COLO668 (cell line): ENCODE results near the gene ETV3L.
"Not testable (repeated sequence)": the region's sequence is repeated elsewhere in the genome, so short reads cannot be mapped to it uniquely, and the experiment has no call there.

Experiments used
- DNase-seq: peaks from one replicate; lab custom pipeline; 2025; ENCODE audit not compliant: unreplicated experiment; lab: John Stamatoyannopoulos, UW

Gene ETV3L

GRCh38 chr1:157084720-157085119, 14.9 kb downstream of the ETV3L start:
- DNase-seq = no peak

DNA sequence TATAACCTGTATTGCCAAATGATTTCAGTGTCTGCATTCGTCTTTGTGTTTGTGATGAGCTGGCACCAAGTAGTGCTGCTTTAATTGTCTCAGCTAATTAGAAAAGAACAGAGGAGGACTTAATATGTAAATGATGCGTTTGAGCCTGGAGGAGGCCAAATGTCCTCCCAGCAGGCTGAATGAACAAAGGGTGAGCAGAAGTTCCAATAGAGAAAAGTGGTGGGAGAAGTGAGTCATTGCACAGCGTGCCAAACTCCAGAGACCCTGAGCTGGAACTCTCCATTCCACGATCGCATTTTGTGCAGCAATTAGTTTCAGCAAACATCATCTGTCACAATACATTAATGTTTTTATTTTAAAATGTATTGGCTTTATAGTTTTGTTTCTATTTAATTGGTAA, 17.9 kb downstream of the ETV3L start:
- no peak for DNase-seq

DNA sequence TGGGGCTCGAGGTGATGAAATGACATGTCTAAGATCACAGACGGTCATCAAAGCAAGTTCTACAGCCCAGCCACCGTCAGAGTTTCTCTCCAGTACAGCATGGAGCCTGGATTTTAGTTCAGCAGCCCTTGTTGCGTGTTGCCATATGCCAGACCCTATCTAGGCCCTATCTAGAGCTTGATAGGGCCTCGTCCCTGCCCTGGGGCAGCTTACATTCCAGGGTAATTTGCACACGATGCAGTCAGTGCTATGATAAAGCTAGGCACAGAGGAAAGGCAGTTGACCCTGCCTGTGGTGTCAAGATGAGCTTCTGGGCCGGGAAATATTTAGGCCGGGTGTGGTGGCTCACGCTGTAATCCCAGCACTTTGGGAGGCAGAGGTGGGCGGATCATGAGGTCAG, 18.9 kb downstream of the ETV3L start:
- DNase-seq = no peak

GRCh38 chr1:157077394-157077793, 22.2 kb downstream of the ETV3L start:
- no peak for DNase-seq

DNA sequence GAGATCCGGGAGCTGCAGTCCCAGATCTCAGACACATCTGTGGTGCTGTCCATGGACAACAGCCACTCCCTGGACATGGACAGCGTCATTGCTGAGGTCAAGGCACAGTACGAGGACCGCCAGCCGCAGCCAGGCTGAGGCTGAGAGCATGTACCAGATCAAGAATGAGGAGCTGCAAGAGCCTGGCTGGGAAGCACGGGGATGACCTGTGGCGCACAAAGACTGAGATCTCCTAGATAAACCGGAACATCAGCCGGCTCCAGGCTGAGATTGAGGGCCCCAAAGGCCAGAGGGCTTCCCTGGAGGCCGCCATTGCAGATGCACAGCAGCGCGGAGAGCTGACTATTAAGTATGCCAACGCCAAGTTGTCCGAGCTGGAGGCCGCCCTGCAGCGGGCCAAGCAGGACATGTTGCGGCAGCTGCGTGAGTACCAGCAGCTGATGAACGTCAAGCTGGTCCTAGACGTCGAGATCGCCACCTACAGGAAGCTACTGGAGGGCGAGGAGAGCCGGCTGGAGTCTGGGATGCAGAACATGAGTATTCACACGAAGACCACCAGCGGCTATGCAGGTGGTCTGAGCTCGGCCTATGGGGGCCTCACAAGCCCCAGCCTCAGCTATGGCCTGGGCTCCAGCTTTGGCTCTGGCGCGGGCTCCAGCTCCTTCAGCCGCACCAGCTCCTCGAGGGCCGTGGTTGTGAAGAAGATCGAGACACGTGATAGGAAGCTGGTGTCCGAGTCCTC, 25.5 kb downstream of the ETV3L start:
- peak; percentile 70 for DNase-seq

DNA sequence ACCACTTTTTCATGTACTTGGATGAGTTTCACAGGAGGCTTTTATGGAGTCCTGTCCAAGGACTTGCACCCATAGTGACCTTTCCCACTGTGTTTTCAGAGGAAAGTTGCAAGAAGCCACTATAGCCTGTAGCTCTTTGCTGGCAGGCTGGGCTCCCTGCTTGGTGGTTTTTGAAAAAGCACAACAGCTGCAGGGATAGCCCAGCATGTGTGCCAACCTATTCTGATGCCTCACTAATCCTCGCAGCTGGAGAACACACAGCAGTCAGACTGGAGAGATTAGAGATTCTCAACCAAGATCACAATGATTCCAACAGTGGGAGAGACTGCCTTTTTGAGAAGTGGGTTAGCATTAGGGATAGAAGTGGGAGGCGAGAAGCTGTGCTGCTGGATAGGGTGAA, 30.0 kb downstream of the ETV3L start:
- no peak for DNase-seq

DNA sequence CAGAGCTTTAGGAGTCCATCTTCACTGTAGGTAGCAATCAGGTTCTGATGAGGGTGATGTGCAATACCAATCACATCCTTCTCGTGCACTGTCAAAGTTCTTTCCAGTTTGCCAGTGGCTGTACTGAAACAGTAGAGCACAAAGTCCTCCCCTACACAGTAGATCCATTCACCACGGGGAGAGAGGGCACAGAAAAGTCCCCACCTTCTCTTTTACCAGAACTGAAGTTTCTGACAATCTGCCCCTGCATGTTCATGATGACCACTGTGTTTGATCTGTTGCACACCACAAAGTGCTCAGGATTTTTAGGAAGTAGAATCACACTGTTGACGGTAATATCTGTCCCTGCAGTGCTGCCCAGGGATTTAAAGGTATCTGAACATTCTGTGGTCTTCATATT, 40.4 kb downstream of the ETV3L start:
- not testable (repeated sequence) for DNase-seq

DNA sequence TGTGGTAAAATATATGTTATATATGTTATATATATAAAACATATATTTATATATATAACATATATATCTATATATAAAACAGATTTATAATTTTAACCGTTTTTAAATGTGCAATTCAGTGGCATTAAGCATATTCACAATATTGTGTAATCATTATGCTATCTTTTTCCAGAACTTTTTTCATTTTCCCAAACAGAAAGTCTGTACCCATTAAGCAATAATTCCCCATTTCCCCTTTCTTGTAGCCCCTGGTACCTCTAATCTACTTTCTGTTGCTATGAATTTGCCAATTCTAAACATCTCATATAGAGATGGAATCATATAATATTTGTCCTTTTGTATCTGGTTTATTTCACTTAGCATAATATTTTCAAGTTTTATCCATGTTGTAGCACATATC, 43.3 kb downstream of the ETV3L start:
- no peak for DNase-seq

- DNase-seq = not testable (repeated sequence)
Observed at GRCh38 chr1:157055729-157056128, 43.9 kb downstream of the ETV3L start.

GRCh38 chr1:157050836-157051235, 48.8 kb downstream of the ETV3L start:
- DNase-seq = no peak

DNA sequence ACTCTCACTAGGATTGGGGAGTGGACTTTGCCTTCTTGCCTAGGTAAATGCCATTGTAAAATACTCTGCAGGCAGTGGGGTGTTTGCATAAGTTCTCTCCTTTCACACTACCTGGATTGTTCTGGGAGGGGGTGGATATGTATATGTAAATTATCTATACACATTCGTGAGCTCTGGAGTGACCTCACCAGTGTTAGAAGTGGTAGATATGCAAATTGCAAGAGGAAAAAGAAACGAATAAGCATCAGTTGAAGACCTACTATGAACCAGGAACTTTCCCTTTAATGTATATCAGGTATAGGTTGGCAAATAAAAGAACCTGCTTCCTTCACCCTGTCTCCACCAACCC, 52.6 kb downstream of the ETV3L start:
- peak; percentile 33 for DNase-seq

DNA sequence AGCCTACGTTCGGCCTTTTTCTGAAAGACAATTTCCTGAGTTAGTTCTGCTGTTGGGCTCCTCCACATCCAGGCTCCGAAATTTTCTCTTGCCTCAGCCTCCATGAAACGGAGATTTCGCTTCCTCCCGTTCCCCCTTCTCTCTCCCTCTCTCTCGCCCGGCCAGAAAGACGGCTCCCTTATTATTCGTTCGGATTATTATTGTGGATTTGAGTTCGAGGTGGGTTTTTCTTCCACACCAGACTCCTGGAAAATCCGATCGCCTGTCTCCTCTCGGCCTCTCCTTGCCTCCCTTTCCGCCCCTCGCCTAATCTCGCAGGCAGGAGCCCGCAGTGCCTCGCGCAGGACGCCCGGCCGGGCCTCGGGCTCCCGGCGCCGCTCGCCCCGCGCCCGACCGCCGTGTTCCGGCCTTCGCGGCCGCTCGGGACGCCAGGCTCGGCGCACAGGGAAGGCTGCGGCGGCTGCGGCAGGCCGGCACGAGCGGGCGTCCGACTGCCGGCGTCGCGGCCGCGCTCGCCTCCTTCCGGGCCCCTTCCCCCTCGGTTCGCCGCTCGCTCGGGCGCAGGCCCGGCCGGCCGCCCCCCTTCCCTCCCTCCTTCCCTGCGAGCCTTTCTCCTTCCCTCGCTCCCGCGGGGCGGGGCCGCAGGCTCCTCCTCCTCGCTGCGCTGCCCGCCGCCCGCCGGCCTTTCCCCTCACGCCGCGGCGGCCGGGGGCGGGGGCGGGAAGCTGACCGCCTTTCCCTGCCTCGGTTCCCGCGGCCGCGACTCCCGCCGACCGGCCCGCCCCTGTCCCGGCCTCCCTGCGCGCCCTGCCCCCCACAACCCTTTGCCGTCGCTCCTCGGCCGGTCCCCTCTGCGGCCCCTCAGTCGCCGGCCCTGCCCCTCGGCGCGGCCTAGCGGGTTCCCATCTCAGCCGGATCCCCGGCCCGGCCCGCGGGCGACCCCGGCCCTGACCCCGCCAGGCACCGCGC, 54.1 kb downstream of the ETV3L start, which contains the start of gene ARHGEF11:
ARHGEF11 (minus strand) TSS at position 493 of the 969 bp plus-strand sequence. CDS start 1,412 bp downstream, outside the sequence.
- DNase-seq = peak; percentile 96

- DNase-seq = no peak
Observed at GRCh38 chr1:157044326-157044725, 55.3 kb downstream of the ETV3L start.

GRCh38 chr1:157043685-157044084, 55.9 kb downstream of the ETV3L start:
- no peak for DNase-seq

GRCh38 chr1:157042846-157043245, 56.8 kb downstream of the ETV3L start:
- no peak for DNase-seq
